SJSA1 (cell line): ENCODE results near the gene EFHD2. TPM values are rescaled to one million over a fixed set of nuclear protein-coding genes. Genes with fewer than 3 reads are reported as not detected.

Experiments
- DNase-seq, 2 experiments: peaks; one replicate each; pipeline ENCODE4 v3.0.0-alpha.2; 2015 to 2020; ENCODE audit warnings: low spot score in 2 of 2, low read depth in 1 of 2
- H3K27ac ChIP-seq: fragments of 250-450 bp; sonication (Bioruptor Pico); 2 replicates; pipeline ENCODE4 v1.5.1; 2020; ENCODE audit warnings: mild to moderate bottlenecking, moderate library complexity
- H3K27me3 ChIP-seq: fragments of 250-450 bp; sonication (Bioruptor Pico); replicated peaks from 2 replicates; pipeline ENCODE4 v1.5.1; 2020; ENCODE audit warnings: mild to moderate bottlenecking, moderate library complexity
- H3K36me3 ChIP-seq: fragments of 250-450 bp; sonication (Bioruptor Pico); 2 replicates; pipeline ENCODE4 v1.5.1; 2020; ENCODE audit warnings: mild to moderate bottlenecking
- H3K4me1 ChIP-seq: fragments of 250-450 bp; sonication (Bioruptor Pico); replicated peaks from 2 replicates; pipeline ENCODE4 v1.6.1; 2021; ENCODE audit warnings: mild to moderate bottlenecking
- H3K4me3 ChIP-seq: fragments of 250-450 bp; sonication (Bioruptor Pico); 2 replicates; pipeline ENCODE4 v1.5.1; 2020; ENCODE audit warnings: mild to moderate bottlenecking
- H3K9me3 ChIP-seq: fragments of 250-450 bp; sonication (Bioruptor Pico); replicated peaks from 2 replicates; pipeline ENCODE4 v1.5.1; 2020; ENCODE audit warnings: mild to moderate bottlenecking
- total RNA-seq: library from RNA; depleted of rRNA; stranded (reverse); fragments of >200 nt; shearing (Covaris generic); gene quantifications from 2 replicates; pipeline ENCODE4 v1.2.3, GENCODE V29; 2014

EFHD2 gene
- total RNA-seq, 1 experiment from 2014 or later, result 169 TPM

GRCh38 chr1:15439325-15439724 is 29.6 kb downstream of the EFHD2 start:
- Histone ChIP-seq H3K9me3 (no peaks in the 10 kb centered on the region), H3K4me1 (no peaks in the 10 kb centered on the region), H3K36me3 (no peaks in the 10 kb centered on the region), H3K4me3 (no peak overlapping the region), H3K27me3 (no peaks in the 10 kb centered on the region), H3K27ac (no peak overlapping the region)
- no peak for DNase-seq

GRCh38 chr1:15440357-15440756 is 30.7 kb downstream of the EFHD2 start:
- Histone ChIP-seq H3K9me3 (no peaks in the 10 kb centered on the region), H3K4me1 (no peaks in the 10 kb centered on the region), H3K36me3 (no peaks in the 10 kb centered on the region), H3K4me3 (no peak overlapping the region), H3K27ac (no peak overlapping the region), H3K27me3 (no peaks in the 10 kb centered on the region)
- DNase-seq, result no peak

- H3K9me3 ChIP-seq, result no peaks in the 10 kb centered on the region
- no peak for DNase-seq
- no peak overlapping the region for H3K4me3 ChIP-seq
- H3K4me1 ChIP-seq, result no peaks in the 10 kb centered on the region
- no peaks in the 10 kb centered on the region for H3K36me3 ChIP-seq
- no peak overlapping the region for H3K27ac ChIP-seq
- H3K27me3 ChIP-seq, result no peaks in the 10 kb centered on the region
These were observed 31.6 kb downstream of the EFHD2 start for GRCh38 chr1:15441247-15441646.

GRCh38 chr1:15442119-15442518 is 32.4 kb downstream of the EFHD2 start:
- H3K4me3 ChIP-seq, result no peak overlapping the region
- H3K27me3 ChIP-seq, result no peaks in the 10 kb centered on the region
- H3K36me3 ChIP-seq, result no peaks in the 10 kb centered on the region
- H3K9me3 ChIP-seq, result no peaks in the 10 kb centered on the region
- H3K27ac ChIP-seq, result no peak overlapping the region
- DNase-seq, result no peak
- H3K4me1 ChIP-seq, result no peaks in the 10 kb centered on the region

GRCh38 chr1:15442759-15443158 is 33.1 kb downstream of the EFHD2 start:
- Histone ChIP-seq H3K36me3 (no peaks in the 10 kb centered on the region), H3K4me1 (no peaks in the 10 kb centered on the region), H3K27me3 (no peaks in the 10 kb centered on the region), H3K9me3 (no peaks in the 10 kb centered on the region), H3K27ac (no peak overlapping the region), H3K4me3 (no peak overlapping the region)
- no peak for DNase-seq

DNA sequence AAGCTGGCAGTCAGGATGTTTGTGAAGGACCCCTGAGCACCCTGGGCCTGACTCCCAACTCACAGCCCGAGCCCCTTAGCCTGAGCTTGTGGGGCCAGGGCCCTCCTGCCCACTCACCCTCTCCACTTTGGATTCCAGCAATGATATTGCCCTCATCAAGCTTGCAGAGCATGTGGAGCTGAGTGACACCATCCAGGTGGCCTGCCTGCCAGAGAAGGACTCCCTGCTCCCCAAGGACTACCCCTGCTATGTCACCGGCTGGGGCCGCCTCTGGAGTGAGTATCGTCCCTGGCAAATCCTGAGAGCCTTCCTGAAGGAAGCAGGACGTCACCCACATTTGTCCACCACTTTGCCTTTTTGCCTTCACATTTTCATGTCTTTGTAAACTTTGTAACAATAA is 33.6 kb downstream of the EFHD2 start:
- Histone ChIP-seq H3K4me1 (no peaks in the 10 kb centered on the region), H3K4me3 (no peak overlapping the region), H3K9me3 (no peaks in the 10 kb centered on the region), H3K27ac (no peak overlapping the region), H3K36me3 (no peaks in the 10 kb centered on the region), H3K27me3 (no peaks in the 10 kb centered on the region)
- no peak for DNase-seq

DNA sequence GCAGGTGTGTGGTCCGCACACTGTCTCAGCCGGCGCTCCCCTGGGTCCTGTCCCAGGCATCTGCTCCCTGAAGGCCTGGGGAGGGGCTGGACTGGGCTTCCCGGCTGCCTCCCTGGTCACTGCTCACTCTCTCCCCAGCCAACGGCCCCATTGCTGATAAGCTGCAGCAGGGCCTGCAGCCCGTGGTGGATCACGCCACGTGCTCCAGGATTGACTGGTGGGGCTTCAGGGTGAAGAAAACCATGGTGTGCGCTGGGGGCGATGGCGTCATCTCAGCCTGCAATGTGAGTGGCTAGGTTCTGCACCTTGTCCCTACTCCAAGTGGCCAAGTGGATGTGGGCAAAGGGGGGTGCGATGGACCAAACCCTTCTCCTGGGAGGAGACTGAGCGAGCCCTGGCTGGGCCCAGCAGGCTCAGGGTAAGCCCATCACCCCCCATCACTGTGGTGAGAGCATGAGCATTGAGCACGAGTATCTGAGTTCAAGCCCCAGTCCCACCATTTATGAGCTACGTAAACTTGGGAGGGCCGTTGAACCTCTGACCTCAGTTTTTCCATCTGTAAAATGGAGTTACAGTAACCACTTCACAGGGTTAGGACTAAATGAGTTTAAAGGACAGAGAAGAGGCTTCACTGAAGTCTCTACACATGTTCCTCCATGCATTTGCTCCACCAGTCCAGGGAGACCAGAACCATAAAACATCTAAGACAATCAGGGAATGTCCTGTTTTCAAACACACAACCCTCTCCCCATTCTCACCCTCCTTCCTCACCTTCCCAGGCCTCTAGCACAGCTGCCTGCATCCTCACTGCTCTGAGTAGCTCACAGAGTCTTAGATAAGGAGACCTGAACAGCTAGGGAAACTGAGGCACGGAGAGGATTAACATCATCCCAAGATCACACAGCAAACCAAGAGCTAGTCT is 35.0 kb downstream of the EFHD2 start:
- no peak overlapping the region for H3K4me3 ChIP-seq
- no peak overlapping the region for H3K27ac ChIP-seq
- no peaks in the 10 kb centered on the region for H3K4me1 ChIP-seq
- no peaks in the 10 kb centered on the region for H3K36me3 ChIP-seq
- DNase-seq, result no peak
- H3K27me3 ChIP-seq, result no peaks in the 10 kb centered on the region
- H3K9me3 ChIP-seq, result no peaks in the 10 kb centered on the region

- Histone ChIP-seq H3K27me3 (no peaks in the 10 kb centered on the region), H3K9me3 (no peaks in the 10 kb centered on the region), H3K27ac (no peak overlapping the region), H3K4me3 (no peak overlapping the region), H3K4me1 (no peaks in the 10 kb centered on the region), H3K36me3 (no peaks in the 10 kb centered on the region)
- DNase-seq, result no peak
These were observed 35.9 kb downstream of the EFHD2 start for GRCh38 chr1:15445390-15446122.

- Histone ChIP-seq H3K9me3 (no peaks in the 10 kb centered on the region), H3K36me3 (no peaks in the 10 kb centered on the region)
- no peak for DNase-seq
These were observed 36.5 kb downstream of the EFHD2 start for GRCh38 chr1:15446212-15446611.

GRCh38 chr1:15448877-15449462 is 39.3 kb downstream of the EFHD2 start:
- no peak overlapping the region for H3K27ac ChIP-seq

More at GRCh38 chr1:15446212-15446611, 36.5 kb downstream of the EFHD2 start:
- Histone ChIP-seq H3K27me3 (no peaks in the 10 kb centered on the region), H3K4me3 (no peak overlapping the region), H3K27ac (no peak overlapping the region), H3K4me1 (no peaks in the 10 kb centered on the region)

GRCh38 chr1:15449567-15449966 is 39.9 kb downstream of the EFHD2 start:
- peaks cover 15% of the 10 kb centered on the region for H3K4me1 ChIP-seq
- no peak overlapping the region for H3K4me3 ChIP-seq
- DNase-seq, result no peak
- H3K27ac ChIP-seq, result no peak overlapping the region
- H3K27me3 ChIP-seq, result no peaks in the 10 kb centered on the region; the same call in 1 of the 2 replicates
- H3K36me3 ChIP-seq, result no peaks in the 10 kb centered on the region
- H3K9me3 ChIP-seq, result no peaks in the 10 kb centered on the region

More at GRCh38 chr1:15448877-15449462, 39.3 kb downstream of the EFHD2 start:
- Histone ChIP-seq H3K36me3 (no peaks in the 10 kb centered on the region), H3K4me3 (no peak overlapping the region), H3K4me1 (peaks cover 9% of the 10 kb centered on the region), H3K9me3 (no peaks in the 10 kb centered on the region), H3K27me3 (no peaks in the 10 kb centered on the region; the same call in 1 of the 2 replicates)
- no peak for DNase-seq

DNA sequence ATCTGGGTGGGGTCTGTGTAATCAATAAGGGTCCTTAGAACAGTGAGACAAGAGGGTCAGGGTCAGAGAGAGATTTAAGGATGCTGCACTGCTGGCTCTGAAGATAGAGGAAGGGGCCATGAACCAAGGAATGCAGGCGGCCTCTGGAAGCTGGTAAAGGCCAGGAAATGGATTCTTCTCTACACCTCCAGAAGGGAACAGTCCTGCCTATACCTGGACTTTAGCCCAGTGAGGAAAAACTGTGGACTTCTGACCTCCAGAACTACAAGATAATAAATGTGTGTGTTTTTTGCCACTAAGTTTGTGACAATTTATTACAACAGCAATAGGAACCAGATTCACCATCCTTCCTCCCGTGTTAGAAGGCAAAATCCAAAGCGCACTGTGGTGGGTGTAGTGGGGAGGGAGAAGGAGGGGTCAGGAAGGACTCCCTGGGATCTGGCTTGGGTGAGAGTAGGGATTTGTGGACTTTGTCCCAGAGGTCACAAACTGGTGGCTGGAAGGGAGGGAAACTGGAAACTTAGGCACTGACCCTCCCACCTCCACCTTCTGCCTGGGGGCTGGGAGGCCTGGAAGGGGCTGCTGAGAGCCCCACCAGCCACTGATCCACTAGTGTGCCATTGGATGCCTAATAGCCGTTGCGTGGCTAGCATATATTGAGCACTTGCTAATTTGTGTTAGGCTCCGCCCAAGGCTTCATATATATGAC is 41.5 kb downstream of the EFHD2 start:
- no peaks in the 10 kb centered on the region; the same call in 1 of the 2 replicates for H3K27me3 ChIP-seq
- no peaks in the 10 kb centered on the region for H3K36me3 ChIP-seq
- H3K4me3 ChIP-seq, result no peak overlapping the region
- peaks cover 18% of the 10 kb centered on the region for H3K4me1 ChIP-seq
- DNase-seq, result no peak
- no peaks in the 10 kb centered on the region for H3K9me3 ChIP-seq
- no peak overlapping the region for H3K27ac ChIP-seq

- no peaks in the 10 kb centered on the region for H3K36me3 ChIP-seq
These were observed 42.5 kb downstream of the EFHD2 start for GRCh38 chr1:15452216-15452615.

More at GRCh38 chr1:15452216-15452615, 42.5 kb downstream of the EFHD2 start:
- H3K27me3 ChIP-seq, result no peaks in the 10 kb centered on the region; the same call in 1 of the 2 replicates
- H3K4me1 ChIP-seq, result peaks cover 18% of the 10 kb centered on the region
- no peak overlapping the region for H3K27ac ChIP-seq
- H3K4me3 ChIP-seq, result no peak overlapping the region
- H3K9me3 ChIP-seq, result no peaks in the 10 kb centered on the region
- DNase-seq, result no peak
